Measurements from ENCODE around the gene ABHD18. TPM values are rescaled to one million over a fixed set of nuclear protein-coding genes. Genes with fewer than 3 reads are reported as not detected.
A peak's percentile ranks its signal among the peaks of the same experiment; 100 is the strongest.

ABHD18 gene
- total RNA-seq (2022) (14.9 and 15.1 TPM in 2 replicates), Bru-seq, nascent RNA (percentile 69 among the genes with signal in this experiment), BruChase-seq, experiment 1, labeled RNA remaining after a 2-hour chase (percentile 75 among the genes with signal in this experiment), BruChase-seq, experiment 2, labeled RNA remaining after a 6-hour chase (percentile 72 among the genes with signal in this experiment)
- long read RNA-seq, full-length matches to known transcripts: 3 of 7 reads
- long read RNA-seq, partial matches to known transcripts: 3 of 7 reads
- long read RNA-seq, other reads (novel, unspliced or antisense): 1 of 7 reads

- H3K9me3 ChIP-seq: no peaks in the 10 kb centered on the region
- peak; percentile 99 for DNase-seq
- no TSS peak for BruUV-seq (replicated peaks)
- H3K4me3 ChIP-seq (ENCODE audit: low read depth, low read length): peak within 1 kb of the TSS; percentile 66
- no peaks in the 10 kb centered on the region for H3K36me3 ChIP-seq (ENCODE audit: control insufficient read depth, insufficient read depth, low read length)
- Mint-ChIP-seq H3K4me3 (ENCODE audit: unreplicated experiment) (peak within 1 kb of the TSS; percentile 97), H3K27ac (ENCODE audit: unreplicated experiment) (peak within 1 kb of the TSS; percentile 97), H3K27me3 (ENCODE audit: insufficient read depth, unreplicated experiment) (no peaks in the 10 kb centered on the region), H3K9me3 (ENCODE audit: unreplicated experiment) (no peaks in the 10 kb centered on the region), H3K36me3 (ENCODE audit: insufficient read depth, unreplicated experiment) (peaks cover 17% of the 10 kb centered on the region), H3K4me1 (ENCODE audit: low read depth, unreplicated experiment) (no peaks in the 10 kb centered on the region)
- peaks cover 4% of the 10 kb centered on the region; the same call in 1 of the 2 replicates for H3K4me1 ChIP-seq
- CTCF ChIA-PET: interaction anchor here (0.6 to 1.7 kb wide), 8 partner anchors 60 to 1128 kb away, joined by 3 to 11 read pairs (median 3); partner anchors contain the start of genes LARP1B and SCLT1
- TF ChIP-seq, protein P1, sequence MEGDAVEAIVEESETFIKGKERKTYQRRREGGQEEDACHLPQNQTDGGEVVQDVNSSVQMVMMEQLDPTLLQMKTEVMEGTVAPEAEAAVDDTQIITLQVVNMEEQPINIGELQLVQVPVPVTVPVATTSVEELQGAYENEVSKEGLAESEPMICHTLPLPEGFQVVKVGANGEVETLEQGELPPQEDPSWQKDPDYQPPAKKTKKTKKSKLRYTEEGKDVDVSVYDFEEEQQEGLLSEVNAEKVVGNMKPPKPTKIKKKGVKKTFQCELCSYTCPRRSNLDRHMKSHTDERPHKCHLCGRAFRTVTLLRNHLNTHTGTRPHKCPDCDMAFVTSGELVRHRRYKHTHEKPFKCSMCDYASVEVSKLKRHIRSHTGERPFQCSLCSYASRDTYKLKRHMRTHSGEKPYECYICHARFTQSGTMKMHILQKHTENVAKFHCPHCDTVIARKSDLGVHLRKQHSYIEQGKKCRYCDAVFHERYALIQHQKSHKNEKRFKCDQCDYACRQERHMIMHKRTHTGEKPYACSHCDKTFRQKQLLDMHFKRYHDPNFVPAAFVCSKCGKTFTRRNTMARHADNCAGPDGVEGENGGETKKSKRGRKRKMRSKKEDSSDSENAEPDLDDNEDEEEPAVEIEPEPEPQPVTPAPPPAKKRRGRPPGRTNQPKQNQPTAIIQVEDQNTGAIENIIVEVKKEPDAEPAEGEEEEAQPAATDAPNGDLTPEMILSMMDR (IDR thresholded peaks at IDR 0.05; ENCODE audit: insufficient read depth in 1 of 2, low read depth in 1 of 2, low read length in 1 of 2, severe bottlenecking in 1 of 2, unreplicated experiment in 1 of 2): peak; percentile 34 to 44
- no peaks in the 10 kb centered on the region for H3K27me3 ChIP-seq (replicated peaks; ENCODE audit: control insufficient read depth, insufficient read depth, low read length)
- POLR2A ChIA-PET: interaction anchor here (0.5 to 2.2 kb wide), 6 partner anchors 58 to 847 kb away, joined by 3 to 24 read pairs (median 7); partner anchors contain the start of genes HSPA4L, LARP1B and PLK4
- intact Hi-C loops (cut with micrococcal nuclease; ENCODE audit: unreplicated experiment): loop anchor here (1.0 to 10.0 kb wide), 5 partner anchors 84 to 320 kb away; partner anchors contain the start of genes HSPA4L, LARP1B and PGRMC2
Observed at GRCh38 chr4:127965062-127965802, at the start of gene ABHD18, which contains the start of gene MFSD8. ABHD18 (plus strand) TSS chr4:127965406; CDS start chr4:127982956, 17,550 bp downstream. MFSD8 (minus strand) TSS chr4:127965173; CDS start chr4:127965133, 40 bp downstream.

DNA sequence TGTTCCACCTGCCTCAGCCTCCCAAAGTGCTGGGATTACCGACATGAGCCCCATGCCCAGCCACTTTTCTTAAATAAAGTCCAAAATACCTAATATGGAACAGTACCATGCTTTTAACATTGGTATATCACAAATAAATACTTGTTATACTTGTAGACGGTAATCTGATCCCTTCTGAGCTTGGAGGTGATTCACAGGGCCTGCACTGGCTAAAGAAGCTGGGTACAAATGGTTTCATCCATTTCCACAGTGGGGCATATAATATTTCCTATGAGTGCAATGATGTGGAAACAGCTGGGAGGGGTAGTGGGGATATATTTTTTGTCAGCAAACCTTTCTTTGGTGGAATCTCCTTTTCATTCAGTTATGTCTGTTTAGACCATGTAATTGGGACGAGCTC is 48.7 kb upstream of the ABHD18 start:
- Mint-ChIP-seq H3K4me3 (ENCODE audit: unreplicated experiment) (no peak overlapping the region), H3K9me3 (ENCODE audit: unreplicated experiment) (no peaks in the 10 kb centered on the region), H3K27ac (ENCODE audit: unreplicated experiment) (no peak overlapping the region), H3K4me1 (ENCODE audit: low read depth, unreplicated experiment) (no peaks in the 10 kb centered on the region), H3K36me3 (ENCODE audit: insufficient read depth, unreplicated experiment) (peaks cover 11% of the 10 kb centered on the region), H3K27me3 (ENCODE audit: insufficient read depth, unreplicated experiment) (no peaks in the 10 kb centered on the region)
- no TSS peak for BruUV-seq (replicated peaks)
- intact Hi-C loops (cut with micrococcal nuclease; ENCODE audit: unreplicated experiment): no loop called here
- TF ChIP-seq, protein P1 (IDR thresholded peaks at IDR 0.05; ENCODE audit: insufficient read depth in 1 of 2, low read depth in 1 of 2, low read length in 1 of 2, severe bottlenecking in 1 of 2, unreplicated experiment in 1 of 2): no peak
- Histone ChIP-seq H3K36me3 (ENCODE audit: control insufficient read depth, insufficient read depth, low read length) (no peaks in the 10 kb centered on the region), H3K4me1 (no peaks in the 10 kb centered on the region), H3K27me3 (replicated peaks; ENCODE audit: control insufficient read depth, insufficient read depth, low read length) (no peaks in the 10 kb centered on the region), H3K9me3 (no peaks in the 10 kb centered on the region), H3K4me3 (ENCODE audit: low read depth, low read length) (no peak overlapping the region)
- CTCF ChIA-PET: no interaction called here
- POLR2A ChIA-PET: no interaction called here
- no peak for DNase-seq

DNA sequence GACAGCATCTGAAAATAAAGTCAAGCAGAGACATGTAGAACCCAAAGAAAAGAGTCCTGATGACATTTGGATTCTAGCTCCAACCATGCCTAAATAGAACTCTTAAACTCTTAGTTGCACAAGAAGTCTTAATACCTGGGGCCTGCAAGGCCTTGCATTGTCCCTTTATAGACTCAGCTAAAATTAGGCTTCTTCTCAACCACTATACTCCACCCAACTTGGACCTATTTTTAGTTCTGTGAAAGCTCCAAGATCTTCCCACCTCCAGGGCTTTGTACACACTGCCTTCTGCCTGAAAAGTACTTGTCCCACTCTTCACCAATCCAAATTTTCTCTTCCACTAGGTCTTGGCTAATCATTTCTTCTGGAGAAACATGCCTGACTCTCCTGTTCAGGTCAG is 48.1 kb upstream of the ABHD18 start:
- Histone ChIP-seq H3K4me1 (no peaks in the 10 kb centered on the region), H3K4me3 (ENCODE audit: low read depth, low read length) (no peak overlapping the region), H3K27me3 (replicated peaks; ENCODE audit: control insufficient read depth, insufficient read depth, low read length) (no peaks in the 10 kb centered on the region), H3K9me3 (no peaks in the 10 kb centered on the region), H3K36me3 (ENCODE audit: control insufficient read depth, insufficient read depth, low read length) (no peaks in the 10 kb centered on the region)
- intact Hi-C loops (cut with micrococcal nuclease; ENCODE audit: unreplicated experiment): no loop called here
- H3K27me3 Mint-ChIP-seq (ENCODE audit: insufficient read depth, unreplicated experiment): no peaks in the 10 kb centered on the region
- CTCF ChIA-PET: no interaction called here
- TF ChIP-seq, protein P1 (IDR thresholded peaks at IDR 0.05; ENCODE audit: insufficient read depth in 1 of 2, low read depth in 1 of 2, low read length in 1 of 2, severe bottlenecking in 1 of 2, unreplicated experiment in 1 of 2): no peak
- peaks cover 11% of the 10 kb centered on the region for H3K36me3 Mint-ChIP-seq (ENCODE audit: insufficient read depth, unreplicated experiment)
- H3K4me3 Mint-ChIP-seq (ENCODE audit: unreplicated experiment): no peak overlapping the region
- POLR2A ChIA-PET: no interaction called here
- H3K9me3 Mint-ChIP-seq (ENCODE audit: unreplicated experiment): no peaks in the 10 kb centered on the region
- no TSS peak for BruUV-seq (replicated peaks)
- H3K4me1 Mint-ChIP-seq (ENCODE audit: low read depth, unreplicated experiment): no peaks in the 10 kb centered on the region
- no peak overlapping the region for H3K27ac Mint-ChIP-seq (ENCODE audit: unreplicated experiment)
- DNase-seq: no peak

Data from Caco-2 (cell line).